Activated CD4-positive, alpha-beta T cell treated with anti-CD3 and anti-CD28 coated beads for 36 hours (primary cell): Measurements from ENCODE around the gene OGFOD2. TPM values are rescaled to one million over a fixed set of nuclear protein-coding genes. Genes with fewer than 3 reads are reported as not detected.

ENCODE experiments used
- ATAC-seq: fragments of 200-7000 bp; cut with Tn5 transposase; one replicate; pipeline ENCODE4 v1.10.0; 2021; ENCODE audit warnings: mild to moderate bottlenecking, moderate library complexity
- CTCF ChIA-PET: fragments of 350-600 bp; sonication (Branson Sonifier 250); formaldehyde crosslinking; loops from one replicate; lab custom pipeline; 2021; ENCODE audit warnings: antibody characterized with exemption; lab: Charles Lee
- POLR2A ChIA-PET: fragments of 350-600 bp; sonication (Branson Sonifier 250); formaldehyde crosslinking; loops from one replicate; lab custom pipeline; 2021; ENCODE audit warnings: antibody characterized with exemption, inconsistent platforms; lab: Charles Lee
- DNase-seq: peaks from one replicate; pipeline ENCODE4 v3.0.0-alpha.2; 2020
- H3K27ac Mint-ChIP-seq: one replicate; pipeline ENCODE4 v1.8.0; 2021; ENCODE audit warnings: mixed read lengths
- H3K27me3 Mint-ChIP-seq: one replicate; pipeline ENCODE4 v1.8.0; 2021; ENCODE audit warnings: mixed read lengths
- H3K36me3 Mint-ChIP-seq: one replicate; pipeline ENCODE4 v1.8.0; 2021; ENCODE audit warnings: low read depth, mixed read lengths
- H3K4me1 Mint-ChIP-seq: one replicate; pipeline ENCODE4 v1.8.0; 2021; ENCODE audit warnings: mixed read lengths
- H3K4me3 Mint-ChIP-seq: one replicate; pipeline ENCODE4 v1.8.0; 2021; ENCODE audit warnings: mild to moderate bottlenecking, moderate library complexity, mixed read lengths
- H3K9me3 Mint-ChIP-seq: one replicate; pipeline ENCODE4 v1.8.0; 2021; ENCODE audit warnings: low read depth, mixed read lengths
- intact Hi-C, 2 experiments: fragments of 100-400 bp; cut with DNase I in 1 of 2; cut with micrococcal nuclease in 1 of 2; formaldehyde crosslinking; loops; one replicate each; pipeline versions ENCODE4 v1.14.2 to v1.15.1; 2022 to 2024; cut with DNase I, micrococcal nuclease
- total RNA-seq, 2 experiments: library from RNA; stranded (reverse); gene quantifications; one replicate each; pipeline ENCODE4 v1.2.3, GENCODE V29; 2021

Gene OGFOD2
- total RNA-seq, 2 experiments from 2014 or later: 20.2 to 30.8 TPM

- Mint-ChIP-seq H3K9me3 (no peaks in the 10 kb centered on the region), H3K36me3 (no peaks in the 10 kb centered on the region), H3K4me1 (peaks cover 6% of the 10 kb centered on the region), H3K4me3 (no peak overlapping the region), H3K27ac (no peak overlapping the region), H3K27me3 (no peaks in the 10 kb centered on the region)
- ChIA-PET POLR2A (interaction anchor here (0.6 kb wide), 1 partner anchor 28 kb away, joined by 3 read pairs; no protein-coding TSS in a partner anchor), CTCF (no interaction called here)
- no peak for DNase-seq
- no peak for ATAC-seq
- intact Hi-C loops: loop anchor here in 1 of 2 experiments (10.0 kb wide), 1 partner anchor 488 kb away; no protein-coding TSS in a partner anchor
Measured at GRCh38 chr12:122996621-122997342, 21.7 kb downstream of the OGFOD2 start.

GRCh38 chr12:122997343-122998250 lies 22.6 kb downstream of the OGFOD2 start:
- POLR2A ChIA-PET: no interaction called here

DNA sequence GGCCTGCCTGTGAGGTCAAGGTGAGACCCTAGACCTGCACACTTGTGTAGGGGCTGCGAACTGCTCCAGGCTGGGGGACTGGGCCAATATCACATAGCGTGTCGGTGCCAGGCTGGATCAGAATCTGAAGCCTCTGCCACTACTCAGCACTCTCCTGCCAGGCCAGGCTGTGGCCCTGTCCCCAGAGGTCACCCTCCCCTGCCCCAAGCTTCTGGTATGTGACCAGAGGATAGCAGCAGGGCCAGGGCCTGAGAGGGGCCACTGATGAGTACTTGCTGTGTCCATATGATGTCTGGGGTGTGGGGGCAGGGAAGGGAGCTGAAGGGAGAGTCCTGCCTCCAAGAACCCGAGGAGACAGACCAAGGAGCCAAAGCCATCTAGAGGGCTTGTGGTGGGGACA lies 23.3 kb downstream of the OGFOD2 start:
- Mint-ChIP-seq H3K27ac (no peak overlapping the region), H3K4me1 (peaks cover 3% of the 10 kb centered on the region), H3K9me3 (no peaks in the 10 kb centered on the region), H3K4me3 (no peak overlapping the region), H3K27me3 (no peaks in the 10 kb centered on the region), H3K36me3 (no peaks in the 10 kb centered on the region)
- ATAC-seq: no peak
- intact Hi-C loops: loop anchor here in 1 of 2 experiments (10.0 kb wide), 1 partner anchor 486 kb away; no protein-coding TSS in a partner anchor
- ChIA-PET POLR2A (no interaction called here), CTCF (interaction anchor here (0.6 kb wide), 1 partner anchor 81 kb away, joined by 3 read pairs; no protein-coding TSS in a partner anchor)
- no peak for DNase-seq

More at GRCh38 chr12:122997343-122998250, 22.6 kb downstream of the OGFOD2 start:
- Mint-ChIP-seq H3K4me3 (no peak overlapping the region), H3K27ac (no peak overlapping the region), H3K36me3 (no peaks in the 10 kb centered on the region), H3K27me3 (no peaks in the 10 kb centered on the region), H3K9me3 (no peaks in the 10 kb centered on the region), H3K4me1 (peaks cover 6% of the 10 kb centered on the region)
- no peak for DNase-seq
- no peak for ATAC-seq
- intact Hi-C loops: loop anchor here in 1 of 2 experiments (10.0 kb wide), 1 partner anchor 487 kb away; no protein-coding TSS in a partner anchor
- CTCF ChIA-PET: interaction anchor here (0.6 kb wide), 1 partner anchor 80 kb away, joined by 3 read pairs; no protein-coding TSS in a partner anchor

DNA sequence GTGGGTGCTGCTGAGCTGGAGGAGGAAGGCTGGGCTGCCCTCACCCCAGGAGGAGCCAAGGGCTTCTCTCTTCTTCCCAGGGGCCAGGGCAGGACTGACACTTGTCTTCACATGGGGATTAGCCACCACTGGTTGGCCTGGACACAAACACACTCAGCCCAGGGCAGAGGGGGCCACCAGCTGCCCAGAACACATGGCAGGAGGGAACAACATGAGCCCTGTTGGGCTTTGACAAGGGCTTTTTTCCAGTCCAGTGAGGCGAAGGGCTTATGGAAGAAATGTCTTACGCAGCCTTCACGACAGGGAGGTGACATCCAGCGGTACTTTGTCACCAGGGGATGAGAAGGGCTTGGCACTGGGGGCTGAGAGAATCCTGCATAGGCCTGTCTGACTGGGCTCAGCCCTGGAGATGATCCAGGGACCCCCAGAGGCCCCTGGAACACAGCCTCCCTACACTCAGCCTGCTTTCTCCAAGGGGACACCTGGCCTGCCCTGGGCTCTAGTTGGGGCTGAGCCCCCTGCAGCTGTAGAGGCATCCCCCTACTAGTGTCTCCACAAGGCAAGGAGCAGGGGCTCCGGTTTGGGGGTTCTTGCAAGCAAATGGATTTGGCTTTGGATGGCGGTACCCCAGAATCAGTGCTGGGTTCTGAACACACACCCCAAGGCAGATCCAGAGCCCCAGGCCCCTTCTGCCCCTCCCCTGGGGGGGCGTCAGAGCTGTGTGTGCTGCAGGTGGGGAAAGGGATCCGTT lies 24.3 kb downstream of the OGFOD2 start:
- H3K4me1 Mint-ChIP-seq: no peaks in the 10 kb centered on the region
- H3K27me3 Mint-ChIP-seq: no peaks in the 10 kb centered on the region
- H3K9me3 Mint-ChIP-seq: no peaks in the 10 kb centered on the region
- H3K36me3 Mint-ChIP-seq: peaks cover under 1% of the 10 kb centered on the region
- POLR2A ChIA-PET: interaction anchor here (0.6 kb wide), 1 partner anchor 29 kb away, joined by 6 read pairs; no protein-coding TSS in a partner anchor
- no peak for ATAC-seq
- CTCF ChIA-PET: no interaction called here
- no peak overlapping the region for H3K4me3 Mint-ChIP-seq
- no peak overlapping the region for H3K27ac Mint-ChIP-seq
- intact Hi-C loops: loop anchor here in 1 of 2 experiments (10.0 kb wide), 1 partner anchor 485 kb away; no protein-coding TSS in a partner anchor
- DNase-seq: no peak

- H3K27ac Mint-ChIP-seq: no peak overlapping the region
- ChIA-PET POLR2A (no interaction called here), CTCF (interaction anchor here (0.7 kb wide), 1 partner anchor 43 kb away, joined by 5 read pairs; no protein-coding TSS in a partner anchor)
- intact Hi-C loops: loop anchor here in 1 of 2 experiments (10.0 kb wide), 1 partner anchor 485 kb away; no protein-coding TSS in a partner anchor
- H3K4me3 Mint-ChIP-seq: no peak overlapping the region
- no peak for DNase-seq
- H3K9me3 Mint-ChIP-seq: no peaks in the 10 kb centered on the region
- H3K27me3 Mint-ChIP-seq: no peaks in the 10 kb centered on the region
- no peak for ATAC-seq
- no peaks in the 10 kb centered on the region for H3K4me1 Mint-ChIP-seq
- H3K36me3 Mint-ChIP-seq: peaks cover 2% of the 10 kb centered on the region
Measured at GRCh38 chr12:122999986-123000420, 25.0 kb downstream of the OGFOD2 start.

- H3K9me3 Mint-ChIP-seq: no peaks in the 10 kb centered on the region
- peaks cover 2% of the 10 kb centered on the region for H3K36me3 Mint-ChIP-seq
- DNase-seq (no peak), ATAC-seq (no peak)
- no peak overlapping the region for H3K27ac Mint-ChIP-seq
- ChIA-PET POLR2A (no interaction called here), CTCF (interaction anchor here (0.7 kb wide), 1 partner anchor 43 kb away, joined by 5 read pairs; no protein-coding TSS in a partner anchor)
- intact Hi-C loops: no loop called here
- H3K4me3 Mint-ChIP-seq: no peak overlapping the region
- no peaks in the 10 kb centered on the region for H3K27me3 Mint-ChIP-seq
- no peaks in the 10 kb centered on the region for H3K4me1 Mint-ChIP-seq
Measured at GRCh38 chr12:123000578-123000977, 25.5 kb downstream of the OGFOD2 start.

GRCh38 chr12:123001464-123001863 lies 26.4 kb downstream of the OGFOD2 start:
- Mint-ChIP-seq H3K36me3 (peaks cover 2% of the 10 kb centered on the region), H3K27me3 (no peaks in the 10 kb centered on the region)
- CTCF ChIA-PET: no interaction called here

DNA sequence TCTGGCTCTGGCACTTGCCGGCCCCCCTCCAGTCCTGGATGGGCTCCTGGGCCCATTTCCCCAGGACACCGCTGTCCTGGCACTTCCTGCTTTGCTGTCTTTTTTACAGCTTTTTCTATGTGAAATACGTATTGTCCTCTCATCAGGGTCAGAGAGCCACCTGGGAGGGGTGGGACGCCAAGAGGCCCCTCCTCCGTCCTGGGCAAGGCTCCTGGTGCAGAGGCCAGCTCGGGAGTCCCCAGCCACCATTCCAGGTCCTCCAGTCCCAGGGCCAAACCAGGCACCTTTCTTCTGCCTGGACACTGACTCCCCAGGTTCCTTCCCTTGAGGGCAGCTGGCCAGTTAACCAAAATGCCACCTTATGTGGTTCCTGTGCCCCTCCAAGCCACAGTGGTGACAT lies 28.2 kb downstream of the OGFOD2 start:
- no peak overlapping the region for H3K4me3 Mint-ChIP-seq
- intact Hi-C loops: no loop called here
- no peak overlapping the region for H3K27ac Mint-ChIP-seq
- peaks cover 2% of the 10 kb centered on the region for H3K36me3 Mint-ChIP-seq
- ATAC-seq: no peak
- no peaks in the 10 kb centered on the region for H3K9me3 Mint-ChIP-seq
- no peaks in the 10 kb centered on the region for H3K4me1 Mint-ChIP-seq
- no peak for DNase-seq
- ChIA-PET CTCF (no interaction called here), POLR2A (no interaction called here)
- no peaks in the 10 kb centered on the region for H3K27me3 Mint-ChIP-seq

More at GRCh38 chr12:123001464-123001863, 26.4 kb downstream of the OGFOD2 start:
- ATAC-seq (no peak), DNase-seq (no peak)
- POLR2A ChIA-PET: no interaction called here
- H3K27ac Mint-ChIP-seq: no peak overlapping the region
- no peaks in the 10 kb centered on the region for H3K9me3 Mint-ChIP-seq
- no peaks in the 10 kb centered on the region for H3K4me1 Mint-ChIP-seq
- intact Hi-C loops: no loop called here
- H3K4me3 Mint-ChIP-seq: no peak overlapping the region

- no peak overlapping the region for H3K4me3 Mint-ChIP-seq
- H3K4me1 Mint-ChIP-seq: no peaks in the 10 kb centered on the region
- POLR2A ChIA-PET: no interaction called here
- CTCF ChIA-PET: no interaction called here
- H3K27ac Mint-ChIP-seq: no peak overlapping the region
- no peaks in the 10 kb centered on the region for H3K27me3 Mint-ChIP-seq
- ATAC-seq (no peak), DNase-seq (no peak)
- intact Hi-C loops: no loop called here
- H3K9me3 Mint-ChIP-seq: no peaks in the 10 kb centered on the region
- peaks cover 2% of the 10 kb centered on the region for H3K36me3 Mint-ChIP-seq
Measured at GRCh38 chr12:123004287-123004686, 29.2 kb downstream of the OGFOD2 start.

DNA sequence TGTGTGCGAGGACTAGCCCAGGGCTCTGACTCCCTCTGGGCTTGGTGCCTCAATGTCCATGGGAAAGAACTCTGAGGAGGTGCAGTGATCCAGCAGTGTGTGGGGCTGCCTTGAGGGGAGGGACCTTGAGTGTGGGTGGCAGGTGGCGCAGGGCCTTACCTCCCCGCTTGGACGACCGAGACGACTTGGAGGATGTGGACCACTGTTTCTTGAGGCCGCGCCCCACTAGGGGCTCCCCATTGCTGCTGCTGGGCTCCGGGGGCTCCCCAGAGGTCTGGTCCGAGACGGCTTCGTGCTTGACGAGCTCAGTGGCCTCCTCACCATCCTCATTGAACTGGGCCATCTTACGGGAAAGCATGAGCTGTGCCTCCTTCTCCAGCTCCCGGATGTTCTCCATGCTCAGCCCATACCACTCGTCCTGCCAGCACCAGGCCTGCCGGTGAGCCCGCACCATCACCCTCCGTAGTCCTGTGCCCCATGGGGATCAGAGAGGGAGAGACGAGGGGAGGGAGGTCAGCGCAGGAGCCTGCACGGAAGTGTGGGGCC lies 30.1 kb downstream of the OGFOD2 start:
- ATAC-seq: no peak
- Mint-ChIP-seq H3K27ac (no peak overlapping the region), H3K4me1 (no peaks in the 10 kb centered on the region), H3K27me3 (no peaks in the 10 kb centered on the region), H3K9me3 (no peaks in the 10 kb centered on the region), H3K4me3 (no peak overlapping the region), H3K36me3 (peaks cover 2% of the 10 kb centered on the region)
- no peak for DNase-seq
- POLR2A ChIA-PET: no interaction called here
- intact Hi-C loops: no loop called here
- CTCF ChIA-PET: interaction anchor here (1.4 kb wide), 1 partner anchor 11 kb away, joined by 3 read pairs; no protein-coding TSS in a partner anchor
